DND-41 (cell line): ENCODE data around the gene GAS2L2.

Experiments used
- EZH2 ChIP-seq: IDR thresholded peaks from 3 replicates; pipeline ENCODE4 v1.6.1; 2012; ENCODE audit warnings: borderline replicate concordance, low read depth, mild to moderate bottlenecking, moderate library complexity, low read length, inconsistent platforms; ENCODE audit not compliant: severe bottlenecking
- TF ChIP-seq, protein P1 (sequence below): IDR thresholded peaks from 2 replicates; pipeline ENCODE4 v1.5.1; 2012; ENCODE audit warnings: borderline replicate concordance, low read length, moderate library complexity, mild to moderate bottlenecking; ENCODE audit not compliant: poor library complexity, severe bottlenecking; ENCODE audit errors: extremely low read depth

DNA sequence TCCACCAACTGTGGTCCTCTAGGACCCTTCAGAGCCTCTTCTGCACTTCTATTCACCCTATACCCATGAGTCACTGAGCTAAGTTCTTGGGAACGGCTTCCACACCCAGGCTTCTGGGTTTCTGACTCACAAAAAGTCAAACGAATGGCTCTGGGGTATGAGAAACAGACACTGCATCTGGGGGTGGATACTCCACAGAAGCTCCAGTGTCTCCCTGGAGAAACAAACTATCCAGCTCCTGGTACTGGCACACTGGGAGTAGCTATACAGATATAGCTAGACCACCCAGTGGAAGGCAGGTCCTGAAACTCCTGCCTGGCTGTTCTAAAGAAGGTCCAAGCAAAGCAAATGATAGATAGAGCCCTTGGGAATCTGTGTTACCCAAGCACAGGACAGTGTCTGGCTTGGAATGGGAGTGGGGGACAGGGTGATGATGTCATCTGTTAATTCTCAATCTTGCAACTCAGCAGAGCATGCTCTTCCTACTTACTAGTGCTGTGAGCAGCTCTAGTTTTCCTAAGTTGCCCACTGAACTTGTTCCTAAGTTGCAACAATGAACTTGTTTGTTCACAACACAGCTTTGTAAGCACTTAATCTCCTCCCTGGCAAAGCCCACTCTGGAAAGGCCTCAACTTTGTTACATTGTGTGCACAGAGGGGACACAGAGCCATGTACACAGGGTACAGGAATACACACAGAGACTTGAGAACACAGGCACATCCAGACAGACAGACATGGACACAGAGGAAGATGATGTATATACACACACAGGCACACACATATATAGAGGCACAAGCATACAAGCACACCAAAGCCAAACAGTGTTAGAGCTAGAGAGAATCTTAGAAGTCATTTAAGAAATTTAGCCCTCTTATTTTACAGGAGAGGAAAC lies 35.7 kb upstream of the GAS2L2 start:
- TF ChIP-seq, protein P1, sequence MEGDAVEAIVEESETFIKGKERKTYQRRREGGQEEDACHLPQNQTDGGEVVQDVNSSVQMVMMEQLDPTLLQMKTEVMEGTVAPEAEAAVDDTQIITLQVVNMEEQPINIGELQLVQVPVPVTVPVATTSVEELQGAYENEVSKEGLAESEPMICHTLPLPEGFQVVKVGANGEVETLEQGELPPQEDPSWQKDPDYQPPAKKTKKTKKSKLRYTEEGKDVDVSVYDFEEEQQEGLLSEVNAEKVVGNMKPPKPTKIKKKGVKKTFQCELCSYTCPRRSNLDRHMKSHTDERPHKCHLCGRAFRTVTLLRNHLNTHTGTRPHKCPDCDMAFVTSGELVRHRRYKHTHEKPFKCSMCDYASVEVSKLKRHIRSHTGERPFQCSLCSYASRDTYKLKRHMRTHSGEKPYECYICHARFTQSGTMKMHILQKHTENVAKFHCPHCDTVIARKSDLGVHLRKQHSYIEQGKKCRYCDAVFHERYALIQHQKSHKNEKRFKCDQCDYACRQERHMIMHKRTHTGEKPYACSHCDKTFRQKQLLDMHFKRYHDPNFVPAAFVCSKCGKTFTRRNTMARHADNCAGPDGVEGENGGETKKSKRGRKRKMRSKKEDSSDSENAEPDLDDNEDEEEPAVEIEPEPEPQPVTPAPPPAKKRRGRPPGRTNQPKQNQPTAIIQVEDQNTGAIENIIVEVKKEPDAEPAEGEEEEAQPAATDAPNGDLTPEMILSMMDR = no peak
- no peak for TF ChIP-seq EZH2
